ENCODE data around the gene PPP1R9B.

PPP1R9B gene

GRCh38 chr17:50169121-50169764 is 18.8 kb upstream of the PPP1R9B start:
- H3K79me2 ChIP-seq (ENCODE audit: control insufficient read depth, low read length) = no peaks in the 10 kb centered on the region
- TF ChIP-seq EZH2phosphoT487 (IDR thresholded peaks at IDR 0.05; ENCODE audit: borderline replicate concordance, low read length) = no peak
- peak; percentile 83 for TF ChIP-seq CTCF (IDR thresholded peaks at IDR 0.05; ENCODE audit: low read depth, low read length, poor library complexity, severe bottlenecking)
- no peak overlapping the region for H3K27ac ChIP-seq (ENCODE audit: low read depth, low read length)
- H3K4me3 ChIP-seq (ENCODE audit: low read length) = no peak overlapping the region
- H3K27me3 ChIP-seq (ENCODE audit: control insufficient read depth, low read length) = peaks cover 32% of the 10 kb centered on the region
- peaks cover 6% of the 10 kb centered on the region; the same call in 1 of the 2 replicates for H3K4me1 ChIP-seq (ENCODE audit: control insufficient read depth, low read length)
- no peaks in the 10 kb centered on the region for H3K36me3 ChIP-seq (ENCODE audit: control insufficient read depth, low read length)
- H3F3A ChIP-seq (ENCODE audit: control insufficient read depth, insufficient read depth) = no peaks in the 10 kb centered on the region
- H3K9me3 ChIP-seq (ENCODE audit: control insufficient read depth, insufficient read depth, low read length) = no peaks in the 10 kb centered on the region
- H4K20me1 ChIP-seq (ENCODE audit: control insufficient read depth, insufficient read depth, low read depth, low read length) = no peaks in the 10 kb centered on the region
- no peak overlapping the region for H3K4me2 ChIP-seq (ENCODE audit: low read length)
- no peaks in the 10 kb centered on the region for H3K9me2 ChIP-seq (replicated peaks; ENCODE audit: control insufficient read depth, low read length)

GRCh38 chr17:50168319-50168718 is 17.8 kb upstream of the PPP1R9B start:
- no peak overlapping the region for H3K4me3 ChIP-seq (ENCODE audit: low read length)
- no peaks in the 10 kb centered on the region for H3K36me3 ChIP-seq (ENCODE audit: control insufficient read depth, low read length)
- no peaks in the 10 kb centered on the region for H4K20me1 ChIP-seq (ENCODE audit: control insufficient read depth, insufficient read depth, low read depth, low read length)
- H3F3A ChIP-seq (ENCODE audit: control insufficient read depth, insufficient read depth) = no peaks in the 10 kb centered on the region
- no peak overlapping the region for H3K27ac ChIP-seq (ENCODE audit: low read depth, low read length)
- peaks cover 12% of the 10 kb centered on the region; the same call in 1 of the 2 replicates for H3K4me1 ChIP-seq (ENCODE audit: control insufficient read depth, low read length)
- H3K4me2 ChIP-seq (ENCODE audit: low read length) = no peak overlapping the region
- no peaks in the 10 kb centered on the region for H3K9me2 ChIP-seq (replicated peaks; ENCODE audit: control insufficient read depth, low read length)
- H3K79me2 ChIP-seq (ENCODE audit: control insufficient read depth, low read length) = no peaks in the 10 kb centered on the region
- H3K9me3 ChIP-seq (ENCODE audit: control insufficient read depth, insufficient read depth, low read length) = no peaks in the 10 kb centered on the region
- TF ChIP-seq EZH2phosphoT487 (IDR thresholded peaks at IDR 0.05; ENCODE audit: borderline replicate concordance, low read length) (no peak), CTCF (IDR thresholded peaks at IDR 0.05; ENCODE audit: low read depth, low read length, poor library complexity, severe bottlenecking) (no peak)
- peaks cover 32% of the 10 kb centered on the region for H3K27me3 ChIP-seq (ENCODE audit: control insufficient read depth, low read length)

GRCh38 chr17:50167371-50167770 is 16.9 kb upstream of the PPP1R9B start:
- Histone ChIP-seq H3F3A (ENCODE audit: control insufficient read depth, insufficient read depth) (no peaks in the 10 kb centered on the region), H3K4me1 (ENCODE audit: control insufficient read depth, low read length) (peaks cover 14% of the 10 kb centered on the region), H3K79me2 (ENCODE audit: control insufficient read depth, low read length) (no peaks in the 10 kb centered on the region), H3K9me2 (replicated peaks; ENCODE audit: control insufficient read depth, low read length) (no peaks in the 10 kb centered on the region), H3K27ac (ENCODE audit: low read depth, low read length) (no peak overlapping the region), H3K4me3 (ENCODE audit: low read length) (no peak overlapping the region), H3K4me2 (ENCODE audit: low read length) (no peak overlapping the region), H4K20me1 (ENCODE audit: control insufficient read depth, insufficient read depth, low read depth, low read length) (no peaks in the 10 kb centered on the region), H3K36me3 (ENCODE audit: control insufficient read depth, low read length) (no peaks in the 10 kb centered on the region), H3K9me3 (ENCODE audit: control insufficient read depth, insufficient read depth, low read length) (no peaks in the 10 kb centered on the region), H3K27me3 (ENCODE audit: control insufficient read depth, low read length) (peaks cover 32% of the 10 kb centered on the region)
- TF ChIP-seq CTCF (IDR thresholded peaks at IDR 0.05; ENCODE audit: low read depth, low read length, poor library complexity, severe bottlenecking) (no peak), EZH2phosphoT487 (IDR thresholded peaks at IDR 0.05; ENCODE audit: borderline replicate concordance, low read length) (no peak)
